GM12878 (cell line): ENCODE measurements around the gene EFNA2. TPM values are rescaled to one million over a fixed set of nuclear protein-coding genes. Genes with fewer than 3 reads are reported as not detected.
A peak's percentile ranks its signal among the peaks of the same experiment; 100 is the strongest.

Experiments
- BMI1 ChIP-seq: fragments of 450-650 bp; IDR thresholded peaks from 2 replicates; pipeline ENCODE4 v1.6.1; 2016; ENCODE audit warnings: mild to moderate bottlenecking, moderate library complexity, borderline replicate concordance
- CHD2 ChIP-seq: IDR thresholded peaks from 2 replicates; pipeline ENCODE4 v1.6.1; 2011; ENCODE audit warnings: low read depth, low read length, improper control_type of control experiment, borderline replicate concordance
- EED ChIP-seq: sonication (generic); IDR thresholded peaks from 2 replicates; pipeline ENCODE4 v1.6.1; 2016; ENCODE audit warnings: antibody characterized with exemption, low read depth
- GATAD2B ChIP-seq: fragments of 450-650 bp; conservative IDR thresholded peaks from 2 replicates; pipeline ENCODE4 v1.6.1; 2017; ENCODE audit warnings: low read depth, mild to moderate bottlenecking, moderate library complexity
- JUND ChIP-seq: IDR thresholded peaks from 2 replicates; pipeline ENCODE4 v1.6.1; 2012; ENCODE audit warnings: low read depth, mild to moderate bottlenecking, low read length, improper control_type of control experiment, moderate library complexity
- LARP7 ChIP-seq: fragments of 450-650 bp; IDR thresholded peaks from 2 replicates; pipeline ENCODE4 v1.6.1; 2017; ENCODE audit warnings: mild to moderate bottlenecking
- MEF2B ChIP-seq: fragments of 450-650 bp; IDR thresholded peaks from 2 replicates; pipeline ENCODE4 v1.6.1; 2018; ENCODE audit warnings: mild to moderate bottlenecking, moderate library complexity; ENCODE audit not compliant: partially characterized antibody, poor library complexity, severe bottlenecking
- PML ChIP-seq: IDR thresholded peaks from 2 replicates; pipeline ENCODE4 v1.6.1; 2012; ENCODE audit warnings: low read length, inconsistent platforms
- POLR2A ChIP-seq: IDR thresholded peaks from 2 replicates; pipeline ENCODE4 v1.6.1; 2011; ENCODE audit warnings: low read depth, mild to moderate bottlenecking, low read length
- TBL1XR1 ChIP-seq: IDR thresholded peaks from 2 replicates; pipeline ENCODE4 v1.6.1; 2012; ENCODE audit warnings: low read depth, low read length, improper control_type of control experiment
- TCF12 ChIP-seq: IDR thresholded peaks from 2 replicates; pipeline ENCODE4 v1.6.1; 2011; ENCODE audit warnings: low read depth, mild to moderate bottlenecking, low read length
- WRNIP1 ChIP-seq: IDR thresholded peaks from 2 replicates; pipeline ENCODE4 v1.6.1; 2011; ENCODE audit warnings: low read depth, low read length, improper control_type of control experiment, borderline replicate concordance
- ZNF622 ChIP-seq: fragments of 450-650 bp; IDR thresholded peaks from 2 replicates; pipeline ENCODE4 v1.6.1; 2017; ENCODE audit warnings: mild to moderate bottlenecking, inconsistent platforms
- polyA plus RNA-seq, 11 experiments: library from polyadenylated mRNA; depleted of rRNA in 4 of 11; unstranded in 6 of 11; stranded (reverse) in 5 of 11; fragments of >200 nt; fragmentation: Nextera tagmentation in 4 of 11; fragmentation: Illumina TruSeq in 1 of 11; extraction: Ambion mirVana in 4 of 11; extraction: Trizol in 1 of 11; gene quantifications; 1 replicate in 1 of 11; 2 replicates in 10 of 11; pipeline versions ENCODE4 v1.2.1 to v1.2.3, GENCODE V29; 2011 to 2016; ENCODE audit warnings: inconsistent platforms in 2 of 11, missing spikeins in 2 of 11, low read depth in 1 of 11
- total RNA-seq, 4 experiments: library from RNA; depleted of rRNA in 3 of 4; stranded (reverse); fragments of >200 nt in 3 of 4; fragmentation: Illumina TruSeq in 1 of 4; extraction: Trizol in 1 of 4; gene quantifications; 2 replicates each; pipeline versions ENCODE4 v1.2.1 to v1.2.3, GENCODE V29; 2013 to 2021
- TF ChIP-seq, protein P1 (sequence below): IDR thresholded peaks from 2 replicates; pipeline ENCODE4 v1.6.1; 2012; ENCODE audit warnings: low read depth, low read length, improper control_type of control experiment
- TF ChIP-seq, protein P2 (sequence below): fragments of 450-650 bp; IDR thresholded peaks from 2 replicates; pipeline ENCODE4 v1.6.1; 2016; ENCODE audit warnings: mild to moderate bottlenecking
- TF ChIP-seq, protein P3 (sequence below), 3 experiments: IDR thresholded peaks in 2 of 3; conservative IDR thresholded peaks in 1 of 3; 2 replicates each; pipeline ENCODE4 v1.5.1; 2011; ENCODE audit warnings: low read depth in 3 of 3, low read length in 3 of 3, mild to moderate bottlenecking in 3 of 3, control low read depth in 2 of 3, moderate library complexity in 2 of 3, inconsistent platforms in 1 of 3, mixed read lengths in 1 of 3; ENCODE audit not compliant: control insufficient read depth in 2 of 3, insufficient read depth in 1 of 3; ENCODE audit errors: extremely low read depth in 1 of 3
- TF ChIP-seq, protein P4 (sequence below): IDR thresholded peaks from 2 replicates; pipeline ENCODE4 v1.6.1; 2011; ENCODE audit warnings: mild to moderate bottlenecking, low read depth, low read length, moderate library complexity; ENCODE audit not compliant: insufficient replicate concordance

The EFNA2 gene
- total and polyA plus RNA-seq, 10 of the 15 experiments (the other 5 are each of a cell fraction or from before 2014, with no cell fraction given), result not detected

DNA sequence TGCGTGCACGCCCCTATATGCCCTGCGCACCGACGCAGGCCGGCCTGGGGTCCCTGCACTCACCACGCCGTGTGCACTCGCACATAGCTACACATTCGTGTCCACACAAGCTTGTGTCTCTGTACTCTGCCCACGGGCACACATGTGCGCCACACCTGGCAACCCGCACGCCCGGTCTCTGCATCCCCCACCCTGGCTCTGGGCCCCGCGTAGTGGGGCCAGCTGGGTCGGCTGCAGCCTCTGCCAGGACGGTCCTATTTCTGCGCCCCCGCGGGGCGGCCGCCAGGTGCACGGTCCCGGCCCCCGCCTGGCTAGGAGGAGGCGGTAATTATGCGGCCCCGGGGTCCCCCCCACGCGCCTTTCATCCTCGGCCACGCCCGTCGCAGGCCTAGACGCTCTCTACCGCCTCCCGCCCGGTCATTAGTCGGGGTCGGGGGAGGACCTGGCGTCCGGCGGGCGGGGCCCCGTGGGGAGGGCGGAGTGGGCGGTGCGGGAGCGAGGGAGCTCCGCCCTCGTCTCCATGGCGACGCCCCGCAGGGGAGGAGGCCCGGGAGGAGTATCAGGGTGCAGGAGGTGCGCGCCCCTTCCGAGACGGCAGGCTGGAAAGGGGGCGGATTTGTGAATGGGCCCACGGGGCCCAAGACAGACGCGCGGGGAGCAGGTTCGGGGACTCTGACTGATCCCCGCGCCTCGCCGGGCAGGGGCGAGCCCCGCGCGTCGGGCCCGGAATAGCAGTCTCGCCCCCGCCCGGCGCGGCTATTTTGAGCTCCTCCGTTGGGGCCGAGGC, 19.4 kb upstream of the EFNA2 start (continued):
- TF ChIP-seq, protein P1, sequence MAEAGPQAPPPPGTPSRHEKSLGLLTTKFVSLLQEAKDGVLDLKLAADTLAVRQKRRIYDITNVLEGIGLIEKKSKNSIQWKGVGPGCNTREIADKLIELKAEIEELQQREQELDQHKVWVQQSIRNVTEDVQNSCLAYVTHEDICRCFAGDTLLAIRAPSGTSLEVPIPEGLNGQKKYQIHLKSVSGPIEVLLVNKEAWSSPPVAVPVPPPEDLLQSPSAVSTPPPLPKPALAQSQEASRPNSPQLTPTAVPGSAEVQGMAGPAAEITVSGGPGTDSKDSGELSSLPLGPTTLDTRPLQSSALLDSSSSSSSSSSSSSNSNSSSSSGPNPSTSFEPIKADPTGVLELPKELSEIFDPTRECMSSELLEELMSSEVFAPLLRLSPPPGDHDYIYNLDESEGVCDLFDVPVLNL, result no peak
- TF ChIP-seq EED (no peak), MEF2B (peak; percentile 75), GATAD2B (peak; percentile 90), CHD2 (0 out of 2 replicates have a peak, but pooled peaks have one; percentile 16), JUND (0 out of 2 replicates have a peak, but pooled peaks have one; percentile 3), PML (no peak), TBL1XR1 (peak; percentile 46; the same call in 1 of the 2 replicates), TCF12 (peak; percentile 88), LARP7 (peak; percentile 82), POLR2A (peak; percentile 31; the same call in 1 of the 2 replicates), BMI1 (peak; percentile 93), ZNF622 (no peak), WRNIP1 (no peak)
- TF ChIP-seq, protein P2, sequence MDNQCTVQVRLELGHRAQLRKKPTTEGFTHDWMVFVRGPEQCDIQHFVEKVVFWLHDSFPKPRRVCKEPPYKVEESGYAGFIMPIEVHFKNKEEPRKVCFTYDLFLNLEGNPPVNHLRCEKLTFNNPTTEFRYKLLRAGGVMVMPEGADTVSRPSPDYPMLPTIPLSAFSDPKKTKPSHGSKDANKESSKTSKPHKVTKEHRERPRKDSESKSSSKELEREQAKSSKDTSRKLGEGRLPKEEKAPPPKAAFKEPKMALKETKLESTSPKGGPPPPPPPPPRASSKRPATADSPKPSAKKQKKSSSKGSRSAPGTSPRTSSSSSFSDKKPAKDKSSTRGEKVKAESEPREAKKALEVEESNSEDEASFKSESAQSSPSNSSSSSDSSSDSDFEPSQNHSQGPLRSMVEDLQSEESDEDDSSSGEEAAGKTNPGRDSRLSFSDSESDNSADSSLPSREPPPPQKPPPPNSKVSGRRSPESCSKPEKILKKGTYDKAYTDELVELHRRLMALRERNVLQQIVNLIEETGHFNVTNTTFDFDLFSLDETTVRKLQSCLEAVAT, result peak; percentile 34; the same call in 1 of the 2 replicates
- TF ChIP-seq, protein P3, sequence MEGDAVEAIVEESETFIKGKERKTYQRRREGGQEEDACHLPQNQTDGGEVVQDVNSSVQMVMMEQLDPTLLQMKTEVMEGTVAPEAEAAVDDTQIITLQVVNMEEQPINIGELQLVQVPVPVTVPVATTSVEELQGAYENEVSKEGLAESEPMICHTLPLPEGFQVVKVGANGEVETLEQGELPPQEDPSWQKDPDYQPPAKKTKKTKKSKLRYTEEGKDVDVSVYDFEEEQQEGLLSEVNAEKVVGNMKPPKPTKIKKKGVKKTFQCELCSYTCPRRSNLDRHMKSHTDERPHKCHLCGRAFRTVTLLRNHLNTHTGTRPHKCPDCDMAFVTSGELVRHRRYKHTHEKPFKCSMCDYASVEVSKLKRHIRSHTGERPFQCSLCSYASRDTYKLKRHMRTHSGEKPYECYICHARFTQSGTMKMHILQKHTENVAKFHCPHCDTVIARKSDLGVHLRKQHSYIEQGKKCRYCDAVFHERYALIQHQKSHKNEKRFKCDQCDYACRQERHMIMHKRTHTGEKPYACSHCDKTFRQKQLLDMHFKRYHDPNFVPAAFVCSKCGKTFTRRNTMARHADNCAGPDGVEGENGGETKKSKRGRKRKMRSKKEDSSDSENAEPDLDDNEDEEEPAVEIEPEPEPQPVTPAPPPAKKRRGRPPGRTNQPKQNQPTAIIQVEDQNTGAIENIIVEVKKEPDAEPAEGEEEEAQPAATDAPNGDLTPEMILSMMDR (IDR thresholded peaks at IDR 0.05 in 2 of 3, conservative IDR thresholded peaks at IDR 0.05 in 1 of 3; ENCODE audit: control insufficient read depth in 2 of 3, extremely low read depth in 1 of 3, insufficient read depth in 1 of 3, low read depth in 3 of 3, low read length in 3 of 3), result 0 out of 6 replicates have a peak, but pooled peaks of 1 of the 3 experiments have one; percentile 0
- TF ChIP-seq, protein P4, sequence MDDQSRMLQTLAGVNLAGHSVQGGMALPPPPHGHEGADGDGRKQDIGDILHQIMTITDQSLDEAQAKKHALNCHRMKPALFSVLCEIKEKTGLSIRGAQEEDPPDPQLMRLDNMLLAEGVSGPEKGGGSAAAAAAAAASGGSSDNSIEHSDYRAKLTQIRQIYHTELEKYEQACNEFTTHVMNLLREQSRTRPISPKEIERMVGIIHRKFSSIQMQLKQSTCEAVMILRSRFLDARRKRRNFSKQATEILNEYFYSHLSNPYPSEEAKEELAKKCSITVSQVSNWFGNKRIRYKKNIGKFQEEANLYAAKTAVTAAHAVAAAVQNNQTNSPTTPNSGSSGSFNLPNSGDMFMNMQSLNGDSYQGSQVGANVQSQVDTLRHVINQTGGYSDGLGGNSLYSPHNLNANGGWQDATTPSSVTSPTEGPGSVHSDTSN, result no peak
